NK-92 treated with Interleukin-12 subunit alpha and Interleukin-12 subunit beta, amount 100 ng/mL, for 24 hours (cell line): ENCODE measurements around the gene INO80C.
"Not testable (repeated sequence)": the region's sequence is repeated elsewhere in the genome, so short reads cannot be mapped to it uniquely, and the experiment has no call there.

ENCODE experiments used
- DNase-seq: peaks from one replicate; lab custom pipeline; 2025; lab: John Stamatoyannopoulos, UW

Gene INO80C

DNA sequence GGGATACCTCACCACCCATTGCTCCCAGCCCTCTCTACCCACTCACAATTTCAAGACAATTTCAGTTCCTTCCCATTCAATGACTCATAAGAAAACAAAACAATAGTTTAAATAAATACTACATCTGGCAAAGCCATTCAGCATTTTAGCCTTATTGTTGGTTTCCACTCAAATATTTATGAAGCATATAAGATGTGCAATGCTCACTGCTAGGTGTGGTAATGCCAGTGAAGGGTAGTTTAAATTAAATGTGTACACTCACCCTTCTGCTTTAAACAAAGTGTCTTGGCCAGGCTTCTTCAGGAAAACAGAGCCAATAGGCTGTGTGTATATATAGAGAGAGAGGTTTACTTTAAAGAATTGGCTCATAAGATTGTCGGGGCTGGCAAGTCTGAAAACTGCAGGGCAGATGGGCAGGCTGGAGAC lies 37.0 kb downstream of the INO80C start:
- DNase-seq = no peak

GRCh38 chr18:35459997-35460396 lies 37.8 kb downstream of the INO80C start:
- no peak for DNase-seq

DNA sequence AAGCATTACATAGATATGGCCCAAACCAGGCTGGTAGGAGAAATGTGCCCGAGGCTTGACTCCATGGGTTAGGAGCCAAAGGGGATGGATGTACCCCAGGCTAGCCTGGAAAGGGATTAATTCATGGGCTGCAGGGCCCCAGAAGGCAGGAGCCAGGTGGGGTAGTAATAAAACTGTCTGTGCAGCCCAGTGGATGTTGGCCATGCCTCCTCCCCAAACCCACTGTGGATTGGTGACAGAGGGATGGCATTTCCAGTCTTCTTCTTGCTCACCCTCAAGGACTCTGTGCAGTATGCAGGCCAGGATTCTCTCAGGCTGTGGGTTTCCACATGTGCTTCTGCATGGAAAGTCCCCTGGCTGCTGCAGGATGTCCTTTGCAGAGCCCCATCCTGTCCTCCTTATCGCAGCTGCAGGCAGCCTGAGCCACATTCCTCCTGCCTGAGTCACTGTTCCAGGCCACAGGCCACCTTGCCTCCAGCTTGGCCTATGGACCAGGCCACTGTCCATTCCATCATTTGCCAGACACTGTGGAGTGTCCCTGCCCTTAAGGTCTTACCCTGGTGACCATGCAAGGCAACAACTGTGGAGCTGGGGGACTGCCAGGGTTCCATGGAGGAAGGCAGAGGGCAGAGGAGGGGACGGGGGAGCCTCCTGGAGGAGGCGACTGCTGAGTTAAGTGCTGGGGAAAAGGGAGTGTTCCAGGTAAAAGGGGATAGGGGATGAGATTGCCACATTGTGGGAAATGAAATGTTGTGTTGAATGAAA lies 38.9 kb downstream of the INO80C start:
- no peak for DNase-seq

DNA sequence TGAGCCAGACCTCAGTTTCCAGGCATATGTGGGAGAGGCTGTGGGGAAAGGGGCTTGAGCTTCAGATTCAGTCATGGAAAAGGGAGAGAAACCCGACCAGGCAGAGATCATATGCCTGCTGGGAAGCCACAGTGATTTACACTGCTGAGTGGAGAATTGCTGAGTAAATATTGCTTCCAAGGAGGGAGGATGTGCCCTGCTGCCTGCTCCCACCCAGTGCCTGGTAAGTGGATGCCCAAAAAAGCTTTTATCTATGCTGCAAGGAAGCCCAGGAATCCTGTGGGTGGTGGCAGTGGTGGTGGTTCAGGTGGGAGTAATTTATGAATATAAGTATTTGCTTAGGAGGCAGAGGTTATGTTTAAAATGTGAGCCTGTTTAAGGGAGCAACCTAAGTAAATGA lies 39.5 kb downstream of the INO80C start:
- no peak for DNase-seq

DNA sequence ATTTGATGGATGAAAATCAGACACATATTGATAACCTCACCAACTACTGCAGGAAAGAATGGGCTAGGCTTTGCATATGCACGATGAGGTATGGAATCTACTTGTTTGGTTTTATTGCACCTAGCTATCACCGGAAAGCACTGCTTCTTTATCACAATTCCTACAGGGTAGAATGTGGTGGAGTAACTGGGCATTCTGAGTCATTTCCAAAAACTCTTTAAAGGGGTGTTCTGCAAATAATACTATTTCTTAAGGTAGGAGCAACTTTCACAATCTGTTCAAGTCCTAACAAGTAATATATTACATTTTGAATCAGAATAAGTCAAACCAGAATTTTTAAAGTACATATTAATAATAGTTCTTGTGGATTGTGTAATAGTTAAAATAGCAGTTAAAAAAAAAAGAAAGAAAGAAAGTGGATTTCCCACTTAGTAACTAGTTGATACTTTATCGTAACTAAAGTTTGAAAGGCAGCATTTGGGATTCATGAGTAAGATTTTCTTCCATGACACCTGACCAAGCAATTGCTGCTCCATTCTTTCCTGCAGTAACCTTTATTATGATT lies 40.5 kb downstream of the INO80C start:
- no peak for DNase-seq

DNA sequence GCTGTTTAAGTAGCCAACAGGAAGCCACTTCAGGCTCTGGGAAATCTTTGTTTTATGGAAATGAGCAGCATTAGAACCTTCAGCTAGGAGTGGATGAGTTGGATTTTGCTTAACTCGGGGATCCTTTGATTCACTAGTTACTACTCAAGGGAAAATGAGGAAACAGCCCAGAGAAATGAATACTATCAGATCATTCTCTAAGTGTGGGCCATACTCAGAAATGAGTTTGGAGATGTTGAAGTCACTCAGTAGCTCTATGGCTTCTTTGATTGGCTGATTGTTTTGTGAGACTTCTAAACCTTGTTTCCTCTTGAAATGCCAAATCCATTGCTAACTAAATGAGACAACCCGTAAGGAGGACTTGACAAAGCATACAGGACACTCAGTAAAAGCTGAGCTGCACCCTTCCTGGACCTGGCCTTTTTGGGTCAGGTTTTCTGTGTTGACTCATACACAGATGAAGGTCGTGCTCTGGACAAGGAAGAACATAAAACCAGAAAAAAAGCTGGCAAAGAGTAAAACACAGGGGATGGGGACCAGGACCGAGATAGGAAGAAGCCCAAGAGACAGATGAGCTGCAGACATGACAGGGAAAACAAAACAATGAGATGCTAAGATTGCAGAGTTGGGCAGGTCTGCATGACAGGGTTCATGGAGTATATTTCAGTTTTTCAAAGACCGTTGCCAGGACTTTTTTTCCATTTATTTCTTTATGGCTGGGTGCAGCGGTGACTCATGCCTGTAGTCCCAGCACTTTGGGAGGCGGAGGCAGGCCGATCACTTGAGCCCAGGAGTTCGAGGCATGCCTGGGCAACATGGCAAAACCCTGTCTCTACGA lies 41.6 kb downstream of the INO80C start:
- DNase-seq = no peak

DNA sequence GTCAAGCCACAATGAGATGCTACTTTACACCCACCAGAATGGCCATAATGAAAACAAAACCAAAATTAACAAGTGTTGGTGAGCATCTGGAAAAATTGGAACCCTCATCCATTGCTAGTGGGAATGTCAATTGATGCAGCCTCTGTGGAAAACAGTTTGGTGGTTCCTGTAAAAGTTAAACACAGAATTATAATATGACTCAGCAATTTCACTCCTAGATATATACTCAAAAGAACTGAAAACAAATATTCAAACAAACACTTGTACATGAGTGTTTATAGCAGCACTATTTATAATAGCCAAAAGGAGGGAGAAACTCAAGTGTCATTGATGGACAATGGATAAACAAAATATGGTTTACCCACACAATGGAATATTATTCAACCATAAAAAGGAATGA lies 43.0 kb downstream of the INO80C start:
- DNase-seq = no peak

DNA sequence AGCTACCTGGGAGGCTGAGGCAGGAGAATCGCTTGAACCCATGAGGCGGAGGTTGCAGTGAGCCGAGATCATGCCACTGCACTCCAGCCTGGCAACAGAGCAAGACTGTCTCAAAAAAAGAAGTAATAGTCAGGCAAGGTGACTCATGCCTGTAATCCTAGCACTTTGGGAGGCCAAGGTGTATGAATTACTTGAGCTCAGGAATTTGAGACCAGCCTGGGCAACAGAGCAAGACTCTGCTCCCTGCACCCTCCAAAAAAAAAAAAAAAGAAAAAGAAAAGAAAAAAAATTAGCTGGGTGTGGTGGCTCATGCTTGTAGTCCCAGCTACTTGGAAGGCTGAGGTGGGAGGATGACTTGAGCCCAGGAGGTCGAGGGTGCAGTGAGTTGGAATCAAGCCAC lies 44.7 kb downstream of the INO80C start:
- not testable (repeated sequence) for DNase-seq

DNA sequence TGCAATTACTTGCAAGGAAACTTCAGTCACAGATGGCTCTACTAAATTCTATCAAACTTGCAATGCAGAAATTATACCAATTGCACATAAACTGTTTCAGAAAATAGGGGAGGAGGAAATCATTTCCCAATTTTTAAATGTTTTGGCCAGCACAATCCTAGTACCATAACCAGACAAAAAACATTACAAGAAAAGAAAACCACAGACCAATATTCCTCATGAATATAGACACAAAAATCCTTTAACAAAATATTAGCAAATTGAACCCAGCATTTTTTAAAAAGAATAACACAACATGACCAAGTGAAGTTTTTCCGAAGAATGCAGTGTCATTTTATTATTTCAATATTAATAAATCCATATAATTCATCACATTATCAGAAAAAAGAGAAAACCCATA lies 45.8 kb downstream of the INO80C start:
- DNase-seq = no peak

- no peak for DNase-seq
Measured at GRCh38 chr18:35451032-35451431, 46.7 kb downstream of the INO80C start.

DNA sequence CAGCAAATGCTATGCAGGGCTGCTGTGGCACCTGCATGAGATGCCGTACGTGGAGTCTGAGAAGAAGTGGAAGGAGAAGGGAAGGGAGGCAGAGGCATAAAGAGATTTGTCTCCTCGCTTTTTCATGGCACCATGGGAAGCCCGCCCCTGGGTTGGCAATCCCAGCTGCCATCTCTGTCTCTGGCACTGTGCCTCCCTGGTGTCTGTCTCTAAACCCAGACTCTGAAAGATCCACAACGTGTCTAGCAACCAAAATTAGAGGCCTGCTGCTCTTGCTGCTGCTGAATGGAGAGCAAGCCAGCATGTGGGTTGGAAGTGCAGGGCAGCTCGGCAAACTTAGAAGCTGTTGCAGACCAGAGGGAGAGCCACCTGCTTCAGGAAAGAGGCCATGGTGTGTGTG lies 53.1 kb downstream of the INO80C start:
- no peak for DNase-seq

DNA sequence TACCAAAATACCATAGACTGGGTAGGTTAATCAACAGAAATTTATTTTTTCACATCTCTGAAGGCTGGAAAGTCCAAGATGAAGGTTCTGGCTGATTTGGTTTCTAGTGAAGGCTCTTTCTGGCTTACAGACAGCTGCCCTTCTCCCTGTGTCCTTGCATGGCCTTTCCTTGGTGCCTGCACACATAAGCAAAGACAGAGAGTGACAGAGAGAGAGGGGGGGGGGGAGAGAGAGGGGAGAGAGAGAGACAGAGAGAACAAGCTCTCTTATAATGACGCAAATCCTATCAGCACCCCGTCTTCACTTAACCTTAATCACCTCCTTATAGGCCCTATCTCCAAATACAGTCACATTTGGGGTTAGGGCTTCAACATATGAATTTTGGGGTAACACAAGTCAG lies 53.9 kb downstream of the INO80C start:
- no peak for DNase-seq

DNA sequence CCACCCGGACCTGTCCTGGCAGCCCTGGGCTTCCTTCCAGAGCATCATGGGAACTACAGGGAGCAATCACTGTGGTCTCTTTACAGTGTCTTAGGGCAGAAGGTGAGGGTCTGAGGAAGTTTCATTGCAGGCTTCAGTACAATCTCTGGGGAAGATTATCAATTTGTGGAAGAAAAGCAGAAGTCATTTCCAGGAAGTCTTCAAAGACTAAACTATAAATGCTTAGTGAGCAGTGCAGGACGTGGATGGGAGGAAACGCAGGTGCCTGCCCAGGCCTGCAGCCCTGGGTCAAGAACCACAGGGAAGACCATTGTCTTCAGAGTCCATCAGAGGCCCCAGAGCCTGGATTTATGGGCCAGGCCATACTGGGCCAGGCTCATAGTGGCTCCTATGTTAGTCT lies 54.3 kb downstream of the INO80C start:
- DNase-seq = no peak

DNA sequence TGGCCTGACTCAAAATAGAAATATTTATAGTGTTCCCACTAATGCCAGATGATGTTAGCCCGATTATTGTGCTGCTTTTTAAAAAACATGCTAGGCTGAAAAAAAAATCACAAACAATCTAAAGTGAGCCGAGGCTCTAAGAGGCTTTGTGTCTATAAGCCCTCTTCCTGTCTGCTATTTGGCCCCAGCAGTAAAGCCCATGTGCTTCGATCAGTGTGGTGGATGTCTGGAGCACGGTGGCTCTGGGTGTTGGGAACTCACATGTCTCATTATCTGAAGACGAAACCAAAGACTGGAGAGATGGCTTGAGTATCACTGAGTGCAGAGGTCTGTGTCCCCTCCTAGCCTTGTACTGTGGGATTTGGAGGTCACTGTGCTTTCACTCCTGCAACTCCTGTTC lies 55.1 kb downstream of the INO80C start:
- no peak for DNase-seq

GRCh38 chr18:35441857-35442595 lies 55.7 kb downstream of the INO80C start:
- no peak for DNase-seq

DNA sequence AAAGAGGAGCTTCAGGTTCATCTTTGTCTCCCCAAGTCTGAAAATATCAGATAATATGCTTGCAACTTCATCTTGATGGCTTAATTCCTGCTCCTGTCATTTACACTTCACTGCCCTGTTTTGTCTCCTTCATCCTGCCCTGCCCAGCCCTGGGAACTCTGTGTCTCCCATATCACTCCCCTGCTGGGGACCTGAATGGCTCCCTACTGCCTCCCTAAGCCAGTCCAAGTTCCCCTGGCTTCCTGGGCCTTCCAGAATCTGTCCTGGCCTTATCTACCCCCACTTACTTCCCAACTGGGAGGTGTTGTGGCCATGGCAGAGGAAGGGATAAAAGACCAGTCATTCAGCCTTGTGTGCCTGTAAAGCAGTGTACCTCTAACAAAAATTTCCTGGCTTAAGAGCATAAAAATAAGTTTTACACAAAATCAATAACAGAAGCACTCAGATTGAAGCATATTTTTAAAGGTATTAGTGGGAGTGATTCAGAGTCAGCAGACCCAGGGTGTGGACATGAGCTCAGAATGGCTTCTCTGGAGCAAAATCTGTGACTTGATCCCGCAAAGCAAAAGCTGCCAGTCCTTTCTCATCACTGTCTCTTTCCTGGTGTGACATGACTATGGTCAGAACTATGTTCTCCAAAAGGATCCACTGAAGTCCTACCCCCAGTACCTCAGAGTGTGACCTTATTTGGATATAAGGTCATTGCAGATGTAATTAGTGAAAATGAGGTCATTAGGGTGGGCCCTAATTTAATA lies 59.1 kb downstream of the INO80C start:
- no peak for DNase-seq

- no peak for DNase-seq
Measured at GRCh38 chr18:35437836-35438235, 59.9 kb downstream of the INO80C start.

DNA sequence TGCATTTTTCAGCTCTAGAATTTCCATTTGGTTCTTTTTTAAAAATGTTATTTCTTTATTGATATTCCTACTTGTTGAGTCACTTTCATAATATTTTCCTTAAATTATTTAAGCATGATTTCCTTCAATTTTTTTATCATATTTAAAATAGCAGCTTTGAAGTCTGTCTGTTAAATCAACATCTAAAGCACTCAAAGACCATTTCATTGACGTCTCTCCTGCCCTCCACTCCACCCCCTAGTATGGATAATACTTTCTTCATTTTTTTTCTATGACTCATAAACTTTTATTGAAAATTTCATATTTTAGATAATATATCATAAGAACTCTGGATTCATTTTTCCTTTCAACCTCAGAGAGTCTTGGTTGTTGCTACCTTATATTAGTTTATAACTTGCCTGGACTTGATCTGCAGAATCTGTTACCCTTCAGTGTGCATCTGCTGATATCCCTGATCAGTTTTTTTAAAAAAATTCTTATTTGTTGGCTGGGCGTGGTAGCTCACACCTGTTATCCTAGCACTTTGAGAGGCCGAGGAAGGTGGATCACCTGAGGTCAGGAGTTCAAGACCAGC lies 61.6 kb downstream of the INO80C start:
- no peak for DNase-seq

GRCh38 chr18:35435401-35435800 lies 62.4 kb downstream of the INO80C start:
- DNase-seq = no peak

GRCh38 chr18:35432565-35433001 lies 65.2 kb downstream of the INO80C start:
- no peak for DNase-seq

GRCh38 chr18:35431374-35431741 lies 66.4 kb downstream of the INO80C start:
- no peak for DNase-seq
